Fibroblast of pulmonary artery (primary cell): ENCODE data around the gene TBCE.
"Not testable (repeated sequence)": the region's sequence is repeated elsewhere in the genome, so short reads cannot be mapped to it uniquely, and the experiment has no call there.

ENCODE experiments used
- DNase-seq: peaks from one replicate; pipeline ENCODE4 v3.0.0-alpha.2; 2010; ENCODE audit warnings: low read depth
- H3K4me3 ChIP-seq: replicated peaks from 2 replicates; pipeline ENCODE4 v1.5.1; 2011; ENCODE audit warnings: low read depth, mild to moderate bottlenecking, control low read depth, low read length, moderate library complexity
- CTCF ChIP-seq: IDR thresholded peaks from 2 replicates; pipeline ENCODE4 v1.5.1; 2011; ENCODE audit warnings: mild to moderate bottlenecking, control low read depth, low read length, inconsistent platforms; ENCODE audit errors: missing control alignments

Gene TBCE

GRCh38 chr1:235351898-235352297, 15.3 kb upstream of the TBCE start:
- TF ChIP-seq CTCF = no peak
- DNase-seq = no peak

GRCh38 chr1:235357485-235358373, 9.5 kb upstream of the TBCE start:
- no peak overlapping the region for H3K4me3 ChIP-seq
- no peak for TF ChIP-seq CTCF
- DNase-seq = no peak

More at GRCh38 chr1:235351898-235352297, 15.3 kb upstream of the TBCE start:
- H3K4me3 ChIP-seq = no peak overlapping the region

GRCh38 chr1:235358899-235359298, 8.3 kb upstream of the TBCE start:
- no peak for DNase-seq
- TF ChIP-seq CTCF = no peak
- no peak overlapping the region for H3K4me3 ChIP-seq

- not testable (repeated sequence) for H3K4me3 ChIP-seq, DNase-seq
These were observed 3.0 kb upstream of the TBCE start for GRCh38 chr1:235364189-235364588.

- no peak overlapping the region for H3K4me3 ChIP-seq
- no peak for TF ChIP-seq CTCF
- DNase-seq = no peak
These were observed 941 bp upstream of the TBCE start for GRCh38 chr1:235366286-235366685.

GRCh38 chr1:235368428-235368827, 1.2 kb downstream of the TBCE start:
- DNase-seq = no peak
- TF ChIP-seq CTCF = no peak
- peak overlapping the region; percentile 89 for H3K4me3 ChIP-seq

- DNase-seq = no peak
- TF ChIP-seq CTCF = no peak
- no peak overlapping the region for H3K4me3 ChIP-seq
These were observed 2.6 kb downstream of the TBCE start for GRCh38 chr1:235369802-235370201.
